HEK293 (cell line): ENCODE data around the gene WARS2.
A peak's percentile ranks its signal among the peaks of the same experiment; 100 is the strongest.

Source experiments
- CTCF ChIA-PET: fragments of 350-600 bp; formaldehyde crosslinking; extraction: SDS; loops from one replicate; lab custom pipeline; 2021; ENCODE audit warnings: antibody characterized with exemption; lab: Yijun Ruan, JAX
- POLR2A ChIA-PET: fragments of 300-600 bp; formaldehyde crosslinking; extraction: SDS; loops from one replicate; lab custom pipeline; 2020; ENCODE audit warnings: antibody characterized with exemption, inconsistent platforms; lab: Yijun Ruan, JAX
- H3K27ac ChIP-seq: fragments of 200-500 bp; sonication (Bioruptor generic); 2 replicates; pipeline ENCODE4 v1.5.1; 2014; ENCODE audit warnings: low read depth, low read length, control low read depth, inconsistent platforms; ENCODE audit errors: extremely low read depth
- H3K36me3 ChIP-seq, 2 experiments: fragments of 200-500 bp in 1 of 2; sonication (Bioruptor generic) in 1 of 2; 1 replicate in 1 of 2; 2 replicates in 1 of 2; pipeline ENCODE4 v1.5.1; 2014 to 2017; ENCODE audit warnings: inconsistent platforms in 2 of 2, low read length in 2 of 2; ENCODE audit not compliant: control insufficient read depth in 2 of 2, insufficient read depth in 1 of 2
- H3K4me1 ChIP-seq: fragments of 200-500 bp; sonication (Bioruptor generic); 2 replicates; pipeline ENCODE4 v1.5.1; 2014; ENCODE audit warnings: mild to moderate bottlenecking, low read length, inconsistent platforms; ENCODE audit not compliant: control insufficient read depth, insufficient read depth
- H3K4me3 ChIP-seq: 2 replicates; pipeline ENCODE4 v1.5.1; 2011; ENCODE audit warnings: low read depth, mild to moderate bottlenecking, control low read depth, low read length, moderate library complexity
- H3K9me3 ChIP-seq: fragments of 200-500 bp; sonication (Bioruptor generic); 2 replicates; pipeline ENCODE4 v1.5.1; 2014; ENCODE audit warnings: low read depth, low read length, inconsistent platforms; ENCODE audit not compliant: control insufficient read depth, insufficient read depth
- BCL11A ChIP-seq: fragments of 450-650 bp; formaldehyde crosslinking; IDR thresholded peaks from 2 replicates; pipeline ENCODE4 v1.5.1; 2016; ENCODE audit warnings: low read depth, missing biosample characterization, missing genetic modification characterization
- EGR2 ChIP-seq: fragments of 450-650 bp; formaldehyde crosslinking; IDR thresholded peaks from 2 replicates; pipeline ENCODE4 v1.5.1; 2016; ENCODE audit warnings: low read depth, missing biosample characterization, missing genetic modification characterization
- IKZF3 ChIP-seq: fragments of 450-650 bp; IDR thresholded peaks from 2 replicates; pipeline ENCODE4 v1.5.0; 2018; ENCODE audit warnings: missing biosample characterization, mild to moderate bottlenecking, missing genetic modification characterization, moderate library complexity
- KLF1 ChIP-seq: fragments of 450-650 bp; formaldehyde crosslinking; IDR thresholded peaks from 2 replicates; pipeline ENCODE4 v1.5.1; 2016; ENCODE audit warnings: missing biosample characterization, missing genetic modification characterization
- SCRT2 ChIP-seq: fragments of 450-650 bp; formaldehyde crosslinking; IDR thresholded peaks from 2 replicates; pipeline ENCODE4 v1.5.1; 2016; ENCODE audit warnings: missing biosample characterization, missing genetic modification characterization
- SETDB1 ChIP-seq: IDR thresholded peaks from one replicate; pipeline ENCODE4 v1.6.1; 2017; ENCODE audit warnings: mild to moderate bottlenecking, low read length, moderate library complexity, mixed read lengths; ENCODE audit not compliant: insufficient read length
- ZNF146 ChIP-seq: fragments of 450-650 bp; formaldehyde crosslinking; IDR thresholded peaks from 2 replicates; pipeline ENCODE4 v1.5.1; 2016; ENCODE audit warnings: missing biosample characterization, missing genetic modification characterization
- ZNF23 ChIP-seq: fragments of 450-650 bp; formaldehyde crosslinking; IDR thresholded peaks from 2 replicates; pipeline ENCODE4 v1.5.1; 2016; ENCODE audit warnings: missing biosample characterization, missing genetic modification characterization, borderline replicate concordance
- ZNF239 ChIP-seq: fragments of 450-650 bp; formaldehyde crosslinking; IDR thresholded peaks from 2 replicates; pipeline ENCODE4 v1.5.1; 2016; ENCODE audit warnings: missing biosample characterization, missing genetic modification characterization
- ZNF248 ChIP-seq: fragments of 450-650 bp; formaldehyde crosslinking; IDR thresholded peaks from 2 replicates; pipeline ENCODE4 v1.5.1; 2017; ENCODE audit warnings: missing biosample characterization, missing genetic modification characterization
- ZNF302 ChIP-seq: fragments of 450-650 bp; formaldehyde crosslinking; IDR thresholded peaks from 2 replicates; pipeline ENCODE4 v1.5.1; 2016; ENCODE audit warnings: missing biosample characterization, missing genetic modification characterization, low read depth
- ZNF341 ChIP-seq: fragments of 450-650 bp; formaldehyde crosslinking; IDR thresholded peaks from 2 replicates; pipeline ENCODE4; 2016; ENCODE audit warnings: low read depth, missing biosample characterization, missing genetic modification characterization
- ZNF354C ChIP-seq: fragments of 450-650 bp; formaldehyde crosslinking; IDR thresholded peaks from 2 replicates; pipeline ENCODE4 v1.5.1; 2016; ENCODE audit warnings: missing biosample characterization, missing genetic modification characterization, low read depth, borderline replicate concordance
- ZNF37A ChIP-seq: fragments of 450-650 bp; IDR thresholded peaks from 2 replicates; pipeline ENCODE4 v1.5.1; 2018; ENCODE audit warnings: missing biosample characterization, missing genetic modification characterization
- ZNF621 ChIP-seq: fragments of 450-650 bp; formaldehyde crosslinking; IDR thresholded peaks from 2 replicates; pipeline ENCODE4 v1.5.1; 2017; ENCODE audit warnings: missing biosample characterization, missing genetic modification characterization
- ZNF658 ChIP-seq: fragments of 450-650 bp; formaldehyde crosslinking; IDR thresholded peaks from 2 replicates; pipeline ENCODE4; 2016; ENCODE audit warnings: missing biosample characterization, missing genetic modification characterization
- ZNF660 ChIP-seq: fragments of 450-650 bp; IDR thresholded peaks from 2 replicates; pipeline ENCODE4 v1.5.1; 2018; ENCODE audit warnings: missing biosample characterization, mild to moderate bottlenecking, missing genetic modification characterization
- ZNF670 ChIP-seq: fragments of 450-650 bp; formaldehyde crosslinking; IDR thresholded peaks from 2 replicates; pipeline ENCODE4 v1.5.1; 2016; ENCODE audit warnings: missing biosample characterization, missing genetic modification characterization, low read depth
- ZNF768 ChIP-seq: fragments of 450-650 bp; formaldehyde crosslinking; IDR thresholded peaks from 2 replicates; pipeline ENCODE4 v1.5.1; 2018; ENCODE audit warnings: missing biosample characterization, mild to moderate bottlenecking, missing genetic modification characterization
- ZNF791 ChIP-seq: fragments of 450-650 bp; formaldehyde crosslinking; IDR thresholded peaks from 2 replicates; pipeline ENCODE4 v1.5.1; 2016; ENCODE audit warnings: missing biosample characterization, missing genetic modification characterization
- TF ChIP-seq, protein P1 (sequence below): fragments of 450-650 bp; formaldehyde crosslinking; IDR thresholded peaks from 2 replicates; pipeline ENCODE4 v1.5.1; 2016; ENCODE audit warnings: missing biosample characterization, missing genetic modification characterization, borderline replicate concordance
- TF ChIP-seq, protein P2 (sequence below): fragments of 450-650 bp; formaldehyde crosslinking; IDR thresholded peaks from 2 replicates; pipeline ENCODE4 v1.5.1; 2016; ENCODE audit warnings: missing biosample characterization, missing genetic modification characterization
- TF ChIP-seq, protein P3 (sequence below): fragments of 450-650 bp; formaldehyde crosslinking; IDR thresholded peaks from 2 replicates; pipeline ENCODE4 v1.5.1; 2016; ENCODE audit warnings: missing biosample characterization, missing genetic modification characterization
- TF ChIP-seq, protein P4 (sequence below): fragments of 450-650 bp; formaldehyde crosslinking; IDR thresholded peaks from 2 replicates; pipeline ENCODE4 v1.5.1; 2016; ENCODE audit warnings: missing biosample characterization, missing genetic modification characterization
- TF ChIP-seq, protein P5 (sequence below): fragments of 450-650 bp; formaldehyde crosslinking; IDR thresholded peaks from 2 replicates; pipeline ENCODE4 v1.5.1; 2016; ENCODE audit warnings: missing biosample characterization, missing genetic modification characterization

The WARS2 gene

DNA sequence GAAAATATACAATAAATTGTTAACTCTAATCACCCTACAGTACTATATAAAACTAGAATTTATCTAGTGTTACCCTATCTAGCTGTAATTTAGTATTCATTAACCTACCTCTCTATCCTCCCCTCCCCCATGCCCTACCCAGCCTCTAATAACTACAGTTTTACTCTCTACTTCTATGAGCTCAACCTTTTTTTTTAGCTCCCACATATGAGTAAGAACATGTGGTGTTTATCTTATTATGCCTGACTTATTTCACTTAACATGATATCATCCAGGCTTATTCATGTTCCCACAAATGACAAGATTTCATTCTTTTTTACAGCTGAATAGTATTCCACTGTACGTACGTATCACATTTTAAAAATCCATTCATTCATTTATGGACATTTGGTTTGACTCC lies 46.0 kb upstream of the WARS2 start:
- POLR2A ChIA-PET = no interaction called here
- Histone ChIP-seq H3K9me3 (no peaks in the 10 kb centered on the region), H3K4me3 (no peak overlapping the region), H3K27ac (no peak overlapping the region)
- CTCF ChIA-PET = no interaction called here
- TF ChIP-seq EGR2 (tag by site-specific recombination) (no peak), ZNF146 (tag by site-specific recombination) (peak; percentile 67; the same call in 1 of the 2 replicates), ZNF658 (tag by site-specific recombination) (no peak), ZNF239 (tag by site-specific recombination) (no peak), ZNF248 (tag by site-specific recombination) (no peak), ZNF37A (tag by site-specific recombination) (no peak), SETDB1 (peak; percentile 21)
- TF ChIP-seq, all 188 proteins: peak for 2
- peaks cover 0 to 5% of the 10 kb centered on the region in 2 experiments; a peak in 1 of 3 replicates for H3K36me3 ChIP-seq
- no peaks in the 10 kb centered on the region for H3K4me1 ChIP-seq

DNA sequence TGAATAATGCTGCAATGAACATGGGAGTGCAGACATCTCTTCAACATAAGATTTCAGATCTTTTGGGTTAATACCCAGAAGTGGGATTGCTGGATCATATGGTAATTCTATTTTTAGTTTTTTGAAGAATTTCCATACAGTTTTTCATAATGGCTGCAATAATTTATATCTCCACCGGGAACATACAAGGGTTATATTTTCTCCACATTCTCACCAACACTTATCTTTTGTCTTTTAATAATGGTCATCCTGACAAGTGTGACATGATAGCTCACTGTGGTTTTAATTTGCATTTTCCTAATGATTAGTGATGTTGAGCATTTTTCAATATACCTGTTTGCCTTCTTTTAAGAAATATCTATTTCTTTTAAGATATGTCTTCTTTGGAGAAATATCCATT lies 44.5 kb upstream of the WARS2 start:
- Histone ChIP-seq H3K4me3 (no peak overlapping the region), H3K27ac (no peak overlapping the region), H3K36me3 (peaks cover 0 to 4% of the 10 kb centered on the region in 2 experiments; a peak in 1 of 3 replicates), H3K9me3 (no peaks in the 10 kb centered on the region), H3K4me1 (no peaks in the 10 kb centered on the region)
- ChIA-PET CTCF (interaction anchor here (0.7 kb wide), 1 partner anchor 38 kb away, joined by 5 read pairs; no protein-coding TSS in a partner anchor), POLR2A (no interaction called here)
- TF ChIP-seq SETDB1 (no peak), IKZF3 (tag by site-specific recombination) (no peak), ZNF23 (tag by site-specific recombination) (no peak), ZNF670 (tag by site-specific recombination) (no peak), ZNF354C (tag by site-specific recombination) (no peak), ZNF341 (tag by site-specific recombination) (no peak), BCL11A (no peak), ZNF660 (no peak), KLF1 (tag by site-specific recombination) (no peak), ZNF791 (tag by site-specific recombination) (no peak), SCRT2 (tag by site-specific recombination) (no peak), ZNF768 (tag by site-specific recombination) (no peak), ZNF302 (tag by site-specific recombination) (no peak), ZNF621 (tag by site-specific recombination) (no peak)
- TF ChIP-seq, protein P1, sequence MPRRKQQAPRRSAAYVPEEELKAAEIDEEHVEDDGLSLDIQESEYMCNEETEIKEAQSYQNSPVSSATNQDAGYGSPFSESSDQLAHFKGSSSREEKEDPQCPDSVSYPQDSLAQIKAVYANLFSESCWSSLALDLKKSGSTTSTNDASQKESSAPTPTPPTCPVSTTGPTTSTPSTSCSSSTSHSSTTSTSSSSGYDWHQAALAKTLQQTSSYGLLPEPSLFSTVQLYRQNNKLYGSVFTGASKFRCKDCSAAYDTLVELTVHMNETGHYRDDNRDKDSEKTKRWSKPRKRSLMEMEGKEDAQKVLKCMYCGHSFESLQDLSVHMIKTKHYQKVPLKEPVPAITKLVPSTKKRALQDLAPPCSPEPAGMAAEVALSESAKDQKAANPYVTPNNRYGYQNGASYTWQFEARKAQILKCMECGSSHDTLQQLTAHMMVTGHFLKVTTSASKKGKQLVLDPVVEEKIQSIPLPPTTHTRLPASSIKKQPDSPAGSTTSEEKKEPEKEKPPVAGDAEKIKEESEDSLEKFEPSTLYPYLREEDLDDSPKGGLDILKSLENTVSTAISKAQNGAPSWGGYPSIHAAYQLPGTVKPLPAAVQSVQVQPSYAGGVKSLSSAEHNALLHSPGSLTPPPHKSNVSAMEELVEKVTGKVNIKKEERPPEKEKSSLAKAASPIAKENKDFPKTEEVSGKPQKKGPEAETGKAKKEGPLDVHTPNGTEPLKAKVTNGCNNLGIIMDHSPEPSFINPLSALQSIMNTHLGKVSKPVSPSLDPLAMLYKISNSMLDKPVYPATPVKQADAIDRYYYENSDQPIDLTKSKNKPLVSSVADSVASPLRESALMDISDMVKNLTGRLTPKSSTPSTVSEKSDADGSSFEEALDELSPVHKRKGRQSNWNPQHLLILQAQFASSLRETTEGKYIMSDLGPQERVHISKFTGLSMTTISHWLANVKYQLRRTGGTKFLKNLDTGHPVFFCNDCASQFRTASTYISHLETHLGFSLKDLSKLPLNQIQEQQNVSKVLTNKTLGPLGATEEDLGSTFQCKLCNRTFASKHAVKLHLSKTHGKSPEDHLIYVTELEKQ (tag by site-specific recombination) = no peak
- TF ChIP-seq, protein P2, sequence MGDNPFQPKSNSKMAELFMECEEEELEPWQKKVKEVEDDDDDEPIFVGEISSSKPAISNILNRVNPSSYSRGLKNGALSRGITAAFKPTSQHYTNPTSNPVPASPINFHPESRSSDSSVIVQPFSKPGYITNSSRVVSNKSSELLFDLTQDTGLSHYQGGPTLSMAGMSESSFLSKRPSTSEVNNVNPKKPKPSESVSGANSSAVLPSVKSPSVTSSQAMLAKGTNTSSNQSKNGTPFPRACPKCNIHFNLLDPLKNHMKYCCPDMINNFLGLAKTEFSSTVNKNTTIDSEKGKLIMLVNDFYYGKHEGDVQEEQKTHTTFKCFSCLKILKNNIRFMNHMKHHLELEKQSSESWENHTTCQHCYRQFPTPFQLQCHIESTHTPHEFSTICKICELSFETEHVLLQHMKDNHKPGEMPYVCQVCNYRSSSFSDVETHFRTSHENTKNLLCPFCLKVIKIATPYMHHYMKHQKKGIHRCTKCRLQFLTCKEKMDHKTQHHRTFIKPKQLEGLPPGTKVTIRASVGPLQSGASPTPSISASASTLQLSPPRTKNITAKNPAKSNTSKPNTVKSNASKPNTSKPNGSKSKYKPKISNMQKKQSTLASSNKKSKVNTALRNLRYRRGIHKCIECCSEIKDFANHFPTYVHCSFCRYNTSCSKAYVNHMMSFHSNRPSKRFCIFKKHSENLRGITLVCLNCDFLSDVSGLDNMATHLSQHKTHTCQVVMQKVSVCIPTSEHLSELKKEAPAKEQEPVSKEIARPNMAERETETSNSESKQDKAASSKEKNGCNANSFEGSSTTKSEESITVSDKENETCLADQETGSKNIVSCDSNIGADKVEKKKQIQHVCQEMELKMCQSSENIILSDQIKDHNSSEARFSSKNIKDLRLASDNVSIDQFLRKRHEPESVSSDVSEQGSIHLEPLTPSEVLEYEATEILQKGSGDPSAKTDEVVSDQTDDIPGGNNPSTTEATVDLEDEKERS (tag by site-specific recombination) = no peak
- TF ChIP-seq, protein P3, sequence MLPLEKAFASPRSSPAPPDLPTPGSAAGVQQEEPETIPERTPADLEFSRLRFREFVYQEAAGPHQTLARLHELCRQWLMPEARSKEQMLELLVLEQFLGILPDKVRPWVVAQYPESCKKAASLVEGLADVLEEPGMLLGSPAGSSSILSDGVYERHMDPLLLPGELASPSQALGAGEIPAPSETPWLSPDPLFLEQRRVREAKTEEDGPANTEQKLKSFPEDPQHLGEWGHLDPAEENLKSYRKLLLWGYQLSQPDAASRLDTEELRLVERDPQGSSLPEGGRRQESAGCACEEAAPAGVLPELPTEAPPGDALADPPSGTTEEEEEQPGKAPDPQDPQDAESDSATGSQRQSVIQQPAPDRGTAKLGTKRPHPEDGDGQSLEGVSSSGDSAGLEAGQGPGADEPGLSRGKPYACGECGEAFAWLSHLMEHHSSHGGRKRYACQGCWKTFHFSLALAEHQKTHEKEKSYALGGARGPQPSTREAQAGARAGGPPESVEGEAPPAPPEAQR (tag by site-specific recombination) = no peak
- TF ChIP-seq, protein P4, sequence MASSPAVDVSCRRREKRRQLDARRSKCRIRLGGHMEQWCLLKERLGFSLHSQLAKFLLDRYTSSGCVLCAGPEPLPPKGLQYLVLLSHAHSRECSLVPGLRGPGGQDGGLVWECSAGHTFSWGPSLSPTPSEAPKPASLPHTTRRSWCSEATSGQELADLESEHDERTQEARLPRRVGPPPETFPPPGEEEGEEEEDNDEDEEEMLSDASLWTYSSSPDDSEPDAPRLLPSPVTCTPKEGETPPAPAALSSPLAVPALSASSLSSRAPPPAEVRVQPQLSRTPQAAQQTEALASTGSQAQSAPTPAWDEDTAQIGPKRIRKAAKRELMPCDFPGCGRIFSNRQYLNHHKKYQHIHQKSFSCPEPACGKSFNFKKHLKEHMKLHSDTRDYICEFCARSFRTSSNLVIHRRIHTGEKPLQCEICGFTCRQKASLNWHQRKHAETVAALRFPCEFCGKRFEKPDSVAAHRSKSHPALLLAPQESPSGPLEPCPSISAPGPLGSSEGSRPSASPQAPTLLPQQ (tag by site-specific recombination) = no peak
- TF ChIP-seq, protein P5, sequence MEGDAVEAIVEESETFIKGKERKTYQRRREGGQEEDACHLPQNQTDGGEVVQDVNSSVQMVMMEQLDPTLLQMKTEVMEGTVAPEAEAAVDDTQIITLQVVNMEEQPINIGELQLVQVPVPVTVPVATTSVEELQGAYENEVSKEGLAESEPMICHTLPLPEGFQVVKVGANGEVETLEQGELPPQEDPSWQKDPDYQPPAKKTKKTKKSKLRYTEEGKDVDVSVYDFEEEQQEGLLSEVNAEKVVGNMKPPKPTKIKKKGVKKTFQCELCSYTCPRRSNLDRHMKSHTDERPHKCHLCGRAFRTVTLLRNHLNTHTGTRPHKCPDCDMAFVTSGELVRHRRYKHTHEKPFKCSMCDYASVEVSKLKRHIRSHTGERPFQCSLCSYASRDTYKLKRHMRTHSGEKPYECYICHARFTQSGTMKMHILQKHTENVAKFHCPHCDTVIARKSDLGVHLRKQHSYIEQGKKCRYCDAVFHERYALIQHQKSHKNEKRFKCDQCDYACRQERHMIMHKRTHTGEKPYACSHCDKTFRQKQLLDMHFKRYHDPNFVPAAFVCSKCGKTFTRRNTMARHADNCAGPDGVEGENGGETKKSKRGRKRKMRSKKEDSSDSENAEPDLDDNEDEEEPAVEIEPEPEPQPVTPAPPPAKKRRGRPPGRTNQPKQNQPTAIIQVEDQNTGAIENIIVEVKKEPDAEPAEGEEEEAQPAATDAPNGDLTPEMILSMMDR (tag by site-specific recombination) = no peak
